ENCODE data around the gene IL22RA2. TPM values are rescaled to one million over a fixed set of nuclear protein-coding genes. Genes with fewer than 3 reads are reported as not detected.
"Not testable (repeated sequence)": the region's sequence is repeated elsewhere in the genome, so short reads cannot be mapped to it uniquely, and the experiment has no call there.

Gene IL22RA2
- polyA plus RNA-seq, 1 donor (not counting 4 experiments of a cell fraction or from before 2014, with no cell fraction given): 0.03 TPM

- Histone ChIP-seq H4K20me1 (ENCODE audit: control insufficient read depth, extremely low read depth, insufficient read depth, low read length) (no peaks in the 10 kb centered on the region), H2AFZ (ENCODE audit: control insufficient read depth, low read length) (no peak overlapping the region), H3K27me3 (ENCODE audit: control insufficient read depth, extremely low read depth, insufficient read depth, low read length) (no peaks in the 10 kb centered on the region), H3K79me2 (ENCODE audit: control insufficient read depth, insufficient read depth, low read length) (no peaks in the 10 kb centered on the region), H3K4me1 (ENCODE audit: control insufficient read depth, extremely low read depth, insufficient read depth, low read length) (no peaks in the 10 kb centered on the region), H3K9me1 (ENCODE audit: control insufficient read depth, extremely low read depth, insufficient read depth, low read length) (no peaks in the 10 kb centered on the region), H3K36me3 (ENCODE audit: control insufficient read depth in 2 of 2, extremely low read depth in 1 of 2, insufficient read depth in 2 of 2, low read length in 2 of 2) (no peaks in the 10 kb centered on the region), H3K27ac (ENCODE audit: control insufficient read depth, insufficient read depth, low read length) (no peak overlapping the region), H3K4me2 (ENCODE audit: control insufficient read depth, extremely low read depth, insufficient read depth, low read depth, low read length) (no peak overlapping the region), H3K9me3 (ENCODE audit: control insufficient read depth, low read depth, low read length) (no peaks in the 10 kb centered on the region), H3K4me3 (ENCODE audit: control insufficient read depth in 2 of 3, extremely low read depth in 1 of 3, insufficient read depth in 2 of 3, low read depth in 1 of 3, low read length in 3 of 3) (no peak overlapping the region), H3K9ac (ENCODE audit: control insufficient read depth, extremely low read depth, insufficient read depth, low read length) (no peak overlapping the region)
- FAIRE-seq: peak; percentile 5
- TF ChIP-seq EZH2 (IDR thresholded peaks at IDR 0.05; ENCODE audit: low read length): no peak
- no peak for TF ChIP-seq CTCF (optimal IDR thresholded peaks at IDR 0.05 in 1 of 3, IDR thresholded peaks at IDR 0.05 in 1 of 3, conservative IDR thresholded peaks at IDR 0.05 in 1 of 3; ENCODE audit: extremely low read depth in 1 of 3, insufficient read depth in 2 of 3, low read length in 3 of 3)
- dilution Hi-C loops (cut with MboI; ENCODE audit: extremely low pct_ligation_motif_present, low sequenced_read_pairs): no loop called here
- DNase-seq (ENCODE audit: low read depth, low spot score): no peak
Measured at GRCh38 chr6:137111296-137112066, 62.0 kb downstream of the IL22RA2 start.

- FAIRE-seq (no peak), DNase-seq (ENCODE audit: low read depth, low spot score) (no peak)
- no peaks in the 10 kb centered on the region for H3K9me1 ChIP-seq (ENCODE audit: control insufficient read depth, extremely low read depth, insufficient read depth, low read length)
- no peak for TF ChIP-seq CTCF (optimal IDR thresholded peaks at IDR 0.05 in 1 of 3, IDR thresholded peaks at IDR 0.05 in 1 of 3, conservative IDR thresholded peaks at IDR 0.05 in 1 of 3; ENCODE audit: extremely low read depth in 1 of 3, insufficient read depth in 2 of 3, low read length in 3 of 3)
- no peak for TF ChIP-seq EZH2 (IDR thresholded peaks at IDR 0.05; ENCODE audit: low read length)
- H3K27me3 ChIP-seq (ENCODE audit: control insufficient read depth, extremely low read depth, insufficient read depth, low read length): no peaks in the 10 kb centered on the region
- H3K4me2 ChIP-seq (ENCODE audit: control insufficient read depth, extremely low read depth, insufficient read depth, low read depth, low read length): no peak overlapping the region
- no peak overlapping the region for H3K9ac ChIP-seq (ENCODE audit: control insufficient read depth, extremely low read depth, insufficient read depth, low read length)
- no peak overlapping the region for H2AFZ ChIP-seq (ENCODE audit: control insufficient read depth, low read length)
- no peaks in the 10 kb centered on the region for H3K9me3 ChIP-seq (ENCODE audit: control insufficient read depth, low read depth, low read length)
- H3K4me1 ChIP-seq (ENCODE audit: control insufficient read depth, extremely low read depth, insufficient read depth, low read length): peaks cover 17% of the 10 kb centered on the region
- no peak overlapping the region for H3K27ac ChIP-seq (ENCODE audit: control insufficient read depth, insufficient read depth, low read length)
- H4K20me1 ChIP-seq (ENCODE audit: control insufficient read depth, extremely low read depth, insufficient read depth, low read length): no peaks in the 10 kb centered on the region
- no peaks in the 10 kb centered on the region for H3K36me3 ChIP-seq (ENCODE audit: control insufficient read depth in 2 of 2, extremely low read depth in 1 of 2, insufficient read depth in 2 of 2, low read length in 2 of 2)
- dilution Hi-C loops (cut with MboI; ENCODE audit: extremely low pct_ligation_motif_present, low sequenced_read_pairs): no loop called here
- no peak overlapping the region for H3K4me3 ChIP-seq (ENCODE audit: control insufficient read depth in 2 of 3, extremely low read depth in 1 of 3, insufficient read depth in 2 of 3, low read depth in 1 of 3, low read length in 3 of 3)
- no peaks in the 10 kb centered on the region for H3K79me2 ChIP-seq (ENCODE audit: control insufficient read depth, insufficient read depth, low read length)
Measured at GRCh38 chr6:137107767-137108105, 65.7 kb downstream of the IL22RA2 start.

GRCh38 chr6:137107047-137107766 is 66.2 kb downstream of the IL22RA2 start:
- H3K27ac ChIP-seq (ENCODE audit: control insufficient read depth, insufficient read depth, low read length); H3K4me3 ChIP-seq (ENCODE audit: control insufficient read depth in 2 of 3, extremely low read depth in 1 of 3, insufficient read depth in 2 of 3, low read depth in 1 of 3, low read length in 3 of 3); H3K36me3 ChIP-seq (ENCODE audit: control insufficient read depth in 2 of 2, extremely low read depth in 1 of 2, insufficient read depth in 2 of 2, low read length in 2 of 2); DNase-seq (ENCODE audit: low read depth, low spot score); H3K27me3 ChIP-seq (ENCODE audit: control insufficient read depth, extremely low read depth, insufficient read depth, low read length); H3K9ac ChIP-seq (ENCODE audit: control insufficient read depth, extremely low read depth, insufficient read depth, low read length); dilution Hi-C loops (cut with MboI; ENCODE audit: extremely low pct_ligation_motif_present, low sequenced_read_pairs); H2AFZ ChIP-seq (ENCODE audit: control insufficient read depth, low read length); H3K9me3 ChIP-seq (ENCODE audit: control insufficient read depth, low read depth, low read length); H3K9me1 ChIP-seq (ENCODE audit: control insufficient read depth, extremely low read depth, insufficient read depth, low read length); H4K20me1 ChIP-seq (ENCODE audit: control insufficient read depth, extremely low read depth, insufficient read depth, low read length); H3K79me2 ChIP-seq (ENCODE audit: control insufficient read depth, insufficient read depth, low read length); FAIRE-seq; H3K4me2 ChIP-seq (ENCODE audit: control insufficient read depth, extremely low read depth, insufficient read depth, low read depth, low read length): not testable (repeated sequence)
- H3K4me1 ChIP-seq (ENCODE audit: control insufficient read depth, extremely low read depth, insufficient read depth, low read length): peaks cover 22% of the 10 kb centered on the region
